Thyroid gland (tissue), 4 donors: ENCODE results near the gene RXRB. TPM values are rescaled to one million over a fixed set of nuclear protein-coding genes. Genes with fewer than 3 reads are reported as not detected.
"Not testable (repeated sequence)": the region's sequence is repeated elsewhere in the genome, so short reads cannot be mapped to it uniquely, and the experiment has no call there.

ENCODE experiments used
- DNase-seq, 2 donors: peaks; one replicate each; pipeline ENCODE4 v3.0.0-alpha.2; 2019
- H3K27ac ChIP-seq, 3 donors: fragments of 200-600 bp; sonication (generic); 1 replicate in 2 of 3; 2 replicates in 1 of 3; pipeline ENCODE4 v1.5.1; 2016 to 2019; ENCODE audit warnings: mild to moderate bottlenecking in 1 of 3, moderate library complexity in 1 of 3
- H3K27me3 ChIP-seq: fragments of 200-600 bp; sonication (generic); one replicate; pipeline ENCODE4 v1.5.1; 2019
- H3K36me3 ChIP-seq, 2 donors: fragments of 200-600 bp; sonication (generic); one replicate each; pipeline ENCODE4 v1.5.1; 2016 to 2019
- H3K4me1 ChIP-seq, 2 donors: fragments of 200-600 bp; sonication (generic); one replicate each; pipeline ENCODE4 v1.5.1; 2017 to 2019
- H3K4me3 ChIP-seq, 3 donors: fragments of 200-600 bp; sonication (generic); replicated peaks in 1 of 3; 1 replicate in 2 of 3; 2 replicates in 1 of 3; pipeline ENCODE4 v1.5.1; 2016; ENCODE audit warnings: mild to moderate bottlenecking in 1 of 3
- H3K9me3 ChIP-seq: fragments of 200-600 bp; sonication (generic); one replicate; pipeline ENCODE4 v1.5.1; 2017
- CTCF ChIP-seq, 6 experiments: fragments of 200-600 bp in 3 of 6; fragments of 450-650 bp in 3 of 6; sonication (generic) in 3 of 6; IDR thresholded peaks; one replicate each; pipeline ENCODE4 v1.5.1; 2016 to 2019; ENCODE audit warnings: antibody characterized with exemption in 6 of 6, mild to moderate bottlenecking in 2 of 6, inconsistent platforms in 1 of 6, moderate library complexity in 1 of 6
- POLR2A ChIP-seq, 2 donors: fragments of 450-650 bp; IDR thresholded peaks; one replicate each; pipeline ENCODE4 v1.6.1; 2017; ENCODE audit warnings: antibody characterized with exemption in 2 of 2, mild to moderate bottlenecking in 2 of 2, moderate library complexity in 1 of 2
- WGBS, 2 donors: methylation state at CpG; one replicate each; pipeline ENCODE4 v1.1.5; 2017; 5-methylcytosine and 5-hydroxymethylcytosine counted together
- intact Hi-C: fragments of 100-400 bp; cut with DNase I; formaldehyde crosslinking; loops from one replicate; pipeline ENCODE4 v1.15.1; 2023
- total RNA-seq, 4 donors: library from RNA; depleted of rRNA; stranded (reverse); fragments of >200 nt; gene quantifications; one replicate each; pipeline ENCODE4 v1.2.3, GENCODE V29; 2016

The RXRB gene
- total RNA-seq, 4 donors from 2014 or later = 29.6 to 46.8 (median 41.2) TPM

GRCh38 chr6:33236852-33237251 lies 36.4 kb upstream of the RXRB start:
- Histone ChIP-seq H3K4me3 (no peak overlapping the region), H3K9me3 (no peaks in the 10 kb centered on the region)

GRCh38 chr6:33236328-33236727 lies 35.9 kb upstream of the RXRB start:
- Histone ChIP-seq H3K4me3 (no peak overlapping the region), H3K9me3 (no peaks in the 10 kb centered on the region), H3K4me1 (no peaks in the 10 kb centered on the region), H3K27ac (no peak overlapping the region), H3K27me3 (no peaks in the 10 kb centered on the region), H3K36me3 (no peaks in the 10 kb centered on the region)
- no peak for TF ChIP-seq POLR2A (IDR thresholded peaks at IDR 0.05)
- TF ChIP-seq CTCF (IDR thresholded peaks at IDR 0.05) = no peak
- no peak for DNase-seq
- intact Hi-C loops = no loop called here

More at GRCh38 chr6:33236852-33237251, 36.4 kb upstream of the RXRB start:
- Histone ChIP-seq H3K27me3 (no peaks in the 10 kb centered on the region), H3K27ac (no peak overlapping the region), H3K36me3 (no peaks in the 10 kb centered on the region), H3K4me1 (no peaks in the 10 kb centered on the region)
- 92 to 93% methylated on average over 6 of the region's 6 CpGs for WGBS, 2 donors
- DNase-seq = no peak
- TF ChIP-seq CTCF (IDR thresholded peaks at IDR 0.05) = no peak
- no peak for TF ChIP-seq POLR2A (IDR thresholded peaks at IDR 0.05)
- intact Hi-C loops = no loop called here

GRCh38 chr6:33235221-33235634 lies 34.8 kb upstream of the RXRB start:
- no peaks in the 10 kb centered on the region for H3K4me1 ChIP-seq

GRCh38 chr6:33226503-33227120 lies 26.1 kb upstream of the RXRB start:
- 49 to 50% methylated on average over 14 of the region's 14 CpGs for WGBS, 2 donors
- H3K9me3 ChIP-seq, H3K27ac ChIP-seq, DNase-seq, H3K4me1 ChIP-seq, intact Hi-C loops, H3K36me3 ChIP-seq, H3K4me3 ChIP-seq, H3K27me3 ChIP-seq: not testable (repeated sequence)

More at GRCh38 chr6:33235221-33235634, 34.8 kb upstream of the RXRB start:
- Histone ChIP-seq H3K27ac (no peak overlapping the region), H3K27me3 (no peaks in the 10 kb centered on the region), H3K36me3 (no peaks in the 10 kb centered on the region), H3K4me3 (no peak overlapping the region), H3K9me3 (no peaks in the 10 kb centered on the region)
- no peak for TF ChIP-seq CTCF (IDR thresholded peaks at IDR 0.05)
- no peak for TF ChIP-seq POLR2A (IDR thresholded peaks at IDR 0.05)
- intact Hi-C loops = no loop called here
- 12 to 15% methylated on average over 6 of the region's 6 CpGs for WGBS, 2 donors
- no peak for DNase-seq

- H3K4me3 ChIP-seq = no peak overlapping the region
- H3K9me3 ChIP-seq = no peaks in the 10 kb centered on the region
- H3K36me3 ChIP-seq = no peaks in the 10 kb centered on the region
- intact Hi-C loops = no loop called here
- no peaks in the 10 kb centered on the region for H3K27me3 ChIP-seq
- WGBS, 2 donors = 80 to 81% methylated on average over 3 of the region's 3 CpGs
- DNase-seq = no peak
- no peak for TF ChIP-seq CTCF (IDR thresholded peaks at IDR 0.05)
- no peak for TF ChIP-seq POLR2A (IDR thresholded peaks at IDR 0.05)
- H3K27ac ChIP-seq = no peak overlapping the region
- peaks cover 12 to 16% of the 10 kb centered on the region in 2 donors for H3K4me1 ChIP-seq
Measured at GRCh38 chr6:33217681-33218080, 17.2 kb upstream of the RXRB start.
